Skin epidermis (tissue), 12 donors: ENCODE measurements around the gene TNS1.

Experiments used
- H3K27ac ChIP-seq, 21 experiments: fragments of 200-600 bp; sonication (generic) in 11 of 21; one replicate each; pipeline ENCODE4 v1.5.0; 2020; ENCODE audit warnings: mild to moderate bottlenecking in 3 of 21, inconsistent platforms in 2 of 21, moderate library complexity in 2 of 21
- H3K4me3 ChIP-seq, 7 experiments: fragments of 200-600 bp; sonication (generic) in 2 of 7; one replicate each; pipeline ENCODE4 v1.5.0; 2020; ENCODE audit warnings: inconsistent platforms in 2 of 7, mild to moderate bottlenecking in 2 of 7, moderate library complexity in 1 of 7

Gene TNS1

GRCh38 chr2:217853301-217853881 is 149.4 kb downstream of the TNS1 start:
- Histone ChIP-seq H3K4me3 (no peak overlapping the region), H3K27ac (peak overlapping the region in 5 of 21 experiments; percentile 13 to 41 (median 18))

GRCh38 chr2:217852555-217853211 is 150.1 kb downstream of the TNS1 start:
- Histone ChIP-seq H3K4me3 (no peak overlapping the region), H3K27ac (peak overlapping the region in 5 of 21 experiments; percentile 13 to 41 (median 18))

- no peak overlapping the region for H3K4me3 ChIP-seq
- peak overlapping the region in 11 of 21 experiments; percentile 1 to 67 (median 40) for H3K27ac ChIP-seq
Measured at GRCh38 chr2:217851191-217852020, 151.4 kb downstream of the TNS1 start.

- H3K4me3 ChIP-seq, result no peak overlapping the region
- H3K27ac ChIP-seq, result peak overlapping the region in 10 of 21 experiments; percentile 14 to 62 (median 35)
Measured at GRCh38 chr2:217849154-217849975, 153.4 kb downstream of the TNS1 start.

- Histone ChIP-seq H3K27ac (peak overlapping the region in 3 of 21 experiments; percentile 31 to 68 (median 33)), H3K4me3 (no peak overlapping the region)
Measured at GRCh38 chr2:217848351-217848957, 154.3 kb downstream of the TNS1 start.

GRCh38 chr2:217847552-217848350 is 155.0 kb downstream of the TNS1 start:
- Histone ChIP-seq H3K27ac (peak overlapping the region in 5 of 21 experiments; percentile 33 to 68 (median 42)), H3K4me3 (no peak overlapping the region)

- Histone ChIP-seq H3K27ac (peak overlapping the region in 8 of 21 experiments; percentile 1 to 68 (median 38)), H3K4me3 (no peak overlapping the region)
Measured at GRCh38 chr2:217847115-217847514, 155.7 kb downstream of the TNS1 start.

GRCh38 chr2:217846321-217846743 is 156.5 kb downstream of the TNS1 start:
- Histone ChIP-seq H3K4me3 (no peak overlapping the region), H3K27ac (peak overlapping the region in 8 of 21 experiments; percentile 32 to 68 (median 54))

- H3K27ac ChIP-seq, result peak overlapping the region in 1 of 21 experiments; percentile 2
- H3K4me3 ChIP-seq, result no peak overlapping the region
Measured at GRCh38 chr2:217845301-217845700, 157.5 kb downstream of the TNS1 start.

GRCh38 chr2:217844696-217845095 is 158.1 kb downstream of the TNS1 start:
- H3K27ac ChIP-seq, result no peak overlapping the region
- H3K4me3 ChIP-seq, result no peak overlapping the region

GRCh38 chr2:217843324-217843723 is 159.5 kb downstream of the TNS1 start:
- Histone ChIP-seq H3K4me3 (no peak overlapping the region), H3K27ac (peak overlapping the region in 1 of 21 experiments; percentile 40)

- no peak overlapping the region for H3K4me3 ChIP-seq
- H3K27ac ChIP-seq, result peak overlapping the region in 6 of 21 experiments; percentile 19 to 62 (median 30)
Measured at GRCh38 chr2:217842017-217842416, 160.8 kb downstream of the TNS1 start.

- Histone ChIP-seq H3K4me3 (no peak overlapping the region), H3K27ac (peak overlapping the region in 3 of 21 experiments; percentile 6 to 62 (median 8))
Measured at GRCh38 chr2:217840522-217840921, 162.3 kb downstream of the TNS1 start.

GRCh38 chr2:217839750-217840107 is 163.1 kb downstream of the TNS1 start:
- no peak overlapping the region for H3K4me3 ChIP-seq
- H3K27ac ChIP-seq, result peak overlapping the region in 3 of 21 experiments; percentile 4 to 35 (median 6)

- H3K27ac ChIP-seq, result peak overlapping the region in 6 of 21 experiments; percentile 19 to 83 (median 36)
Measured at GRCh38 chr2:217839073-217839749, 163.6 kb downstream of the TNS1 start.

GRCh38 chr2:217838409-217838831 is 164.4 kb downstream of the TNS1 start:
- no peak overlapping the region for H3K4me3 ChIP-seq
- H3K27ac ChIP-seq, result peak overlapping the region in 7 of 21 experiments; percentile 9 to 83 (median 35)

More at GRCh38 chr2:217839073-217839749, 163.6 kb downstream of the TNS1 start:
- no peak overlapping the region for H3K4me3 ChIP-seq

- Histone ChIP-seq H3K27ac (peak overlapping the region in 18 of 21 experiments; percentile 35 to 84 (median 57)), H3K4me3 (no peak overlapping the region)
Measured at GRCh38 chr2:217837530-217837929, 165.3 kb downstream of the TNS1 start.
